SK-N-SH (cell line): ENCODE measurements around the gene ITK. TPM values are rescaled to one million over a fixed set of nuclear protein-coding genes. Genes with fewer than 3 reads are reported as not detected.

Experiments
- CTCF ChIA-PET: fragments of 300-600, 350-600 bp; formaldehyde crosslinking; extraction: SDS; loops from one replicate; lab custom pipeline; 2021; lab: Yijun Ruan, JAX
- POLR2A ChIA-PET: fragments of 350-600 bp; sonication (Branson Sonifier 250); formaldehyde crosslinking; extraction: SDS; loops from one replicate; lab custom pipeline; 2020; ENCODE audit warnings: antibody characterized with exemption, inconsistent platforms; lab: Yijun Ruan, JAX
- DNase-seq: peaks from one replicate; pipeline ENCODE4 v3.0.0; 2012
- H2AFZ ChIP-seq: fragments of 200-600 bp; sonication (generic); 2 replicates; pipeline ENCODE4 v1.8.1; 2016; ENCODE audit warnings: antibody characterized with exemption, mild to moderate bottlenecking, low read depth
- H3F3A ChIP-seq: fragments of 200-600 bp; sonication (generic); replicated peaks from 2 replicates; pipeline ENCODE3; 2016; ENCODE audit warnings: antibody characterized with exemption, mild to moderate bottlenecking; ENCODE audit not compliant: insufficient read depth
- H3K27ac ChIP-seq, 2 experiments: fragments of 200-500 bp in 1 of 2; fragments of 200-600 bp in 1 of 2; sonication (Bioruptor generic) in 1 of 2; sonication (generic), shearing (Covaris generic) in 1 of 2; 2 replicates each; pipeline versions ENCODE4 v1.5.1 to v1.6.1; 2014 to 2016; ENCODE audit warnings: low read depth in 2 of 2, inconsistent platforms in 1 of 2, low read length in 1 of 2, mild to moderate bottlenecking in 1 of 2, mixed read lengths in 1 of 2
- H3K27me3 ChIP-seq: fragments of 200-600 bp; sonication (generic), shearing (Covaris generic); 2 replicates; pipeline ENCODE4 v1.6.1; 2016; ENCODE audit warnings: mixed run types; ENCODE audit not compliant: insufficient read depth
- H3K36me3 ChIP-seq, 2 experiments: fragments of 200-500 bp in 1 of 2; fragments of 200-600 bp in 1 of 2; sonication (Bioruptor generic) in 1 of 2; sonication (generic) in 1 of 2; replicated peaks in 1 of 2; 2 replicates each; pipeline versions ENCODE3 to v1.5.1; 2014 to 2016; ENCODE audit warnings: low read length in 1 of 2, mild to moderate bottlenecking in 1 of 2; ENCODE audit not compliant: insufficient read depth in 2 of 2, control insufficient read depth in 1 of 2
- H3K4me1 ChIP-seq, 2 experiments: fragments of 200-500 bp in 1 of 2; fragments of 200-600 bp in 1 of 2; sonication (Bioruptor generic) in 1 of 2; sonication (generic), shearing (Covaris generic) in 1 of 2; 2 replicates each; pipeline versions ENCODE4 v1.5.1 to v1.6.1; 2014 to 2016; ENCODE audit warnings: low read depth in 1 of 2, low read length in 1 of 2, mixed run types in 1 of 2; ENCODE audit not compliant: insufficient read depth in 2 of 2, control insufficient read depth in 1 of 2
- H3K4me2 ChIP-seq: fragments of 200-600 bp; sonication (generic), shearing (Covaris generic); 2 replicates; pipeline ENCODE4 v1.6.1; 2017; ENCODE audit warnings: mixed run types
- H3K4me3 ChIP-seq, 2 experiments: fragments of 200-500 bp in 1 of 2; fragments of 200-600 bp in 1 of 2; sonication (Bioruptor generic) in 1 of 2; sonication (generic), shearing (Covaris generic) in 1 of 2; 2 replicates each; pipeline versions ENCODE4 v1.5.1 to v1.8.1; 2014 to 2016; ENCODE audit warnings: low read depth in 2 of 2, inconsistent platforms in 1 of 2, low read length in 1 of 2, mild to moderate bottlenecking in 1 of 2, mixed read lengths in 1 of 2, moderate library complexity in 1 of 2
- H3K79me2 ChIP-seq: fragments of 200-600 bp; sonication (generic); 2 replicates; pipeline ENCODE4 v1.8.1; 2017; ENCODE audit warnings: mild to moderate bottlenecking; ENCODE audit not compliant: insufficient read depth
- H3K9ac ChIP-seq: fragments of 200-600 bp; sonication (generic); 2 replicates; pipeline ENCODE4 v1.6.1; 2017; ENCODE audit warnings: mixed run types
- H3K9me2 ChIP-seq: fragments of 200-600 bp; sonication (generic); 2 replicates; pipeline ENCODE4 v1.6.1; 2017; ENCODE audit warnings: mixed run types
- H3K9me3 ChIP-seq: fragments of 200-600 bp; sonication (generic); 2 replicates; pipeline ENCODE4 v1.6.1; 2017; ENCODE audit warnings: mixed run types, mild to moderate bottlenecking, moderate library complexity
- H4K20me1 ChIP-seq: fragments of 200-600 bp; sonication (generic); 2 replicates; pipeline ENCODE4 v1.6.1; 2017; ENCODE audit warnings: mild to moderate bottlenecking, mixed run types; ENCODE audit not compliant: insufficient read depth
- ELF1 ChIP-seq: IDR thresholded peaks from 2 replicates; pipeline ENCODE4 v1.4.0; 2012
- EZH2phosphoT487 ChIP-seq: fragments of 200-600 bp; sonication (generic); IDR thresholded peaks from 2 replicates; pipeline ENCODE4 v1.6.1; 2017; ENCODE audit warnings: low read depth, mixed run types, mild to moderate bottlenecking, antibody characterized with exemption, moderate library complexity, borderline replicate concordance
- FOXM1 ChIP-seq: IDR thresholded peaks from 2 replicates; pipeline ENCODE4 v1.4.0; 2012; ENCODE audit warnings: low read depth, mild to moderate bottlenecking
- GABPA ChIP-seq: IDR thresholded peaks from 2 replicates; pipeline ENCODE4 v1.4.0; 2012; ENCODE audit warnings: low read depth, mild to moderate bottlenecking
- MEF2A ChIP-seq: IDR thresholded peaks from 2 replicates; pipeline ENCODE4 v1.4.0; 2012; ENCODE audit warnings: low read depth, borderline replicate concordance
- MXI1 ChIP-seq: IDR thresholded peaks from 2 replicates; pipeline ENCODE4 v1.6.1; 2012; ENCODE audit warnings: mild to moderate bottlenecking, low read depth, low read length, improper control_type of control experiment
- PBX3 ChIP-seq: IDR thresholded peaks from 2 replicates; pipeline ENCODE4; 2012
- POLR2AphosphoS5 ChIP-seq: IDR thresholded peaks from 2 replicates; pipeline ENCODE4 v1.6.1; 2012; ENCODE audit warnings: low read depth, low read length
- REST ChIP-seq: IDR thresholded peaks from 2 replicates; pipeline ENCODE4 v1.6.1; 2012; ENCODE audit warnings: mild to moderate bottlenecking, low read depth, low read length, moderate library complexity
- SIN3A ChIP-seq: IDR thresholded peaks from 2 replicates; pipeline ENCODE4 v1.6.1; 2012; ENCODE audit warnings: low read depth, mild to moderate bottlenecking, low read length, moderate library complexity, borderline replicate concordance
- SMC3 ChIP-seq: IDR thresholded peaks from 2 replicates; pipeline ENCODE4 v1.6.1; 2012; ENCODE audit warnings: low read depth, low read length, improper control_type of control experiment
- USF2 ChIP-seq: fragments of 150-350 bp; IDR thresholded peaks from 2 replicates; pipeline ENCODE4 v1.6.1; 2017; ENCODE audit warnings: antibody characterized with exemption, low read length, low read depth, borderline replicate concordance
- WGBS: methylation state at CpG from one replicate; pipeline ENCODE4 v1.1.6; 2017; ENCODE audit warnings: low lambda C conversion rate; 5-methylcytosine and 5-hydroxymethylcytosine counted together
- polyA plus RNA-seq, 3 experiments: library from polyadenylated mRNA; depleted of rRNA; stranded (reverse); fragments of >200 nt; gene quantifications; 2 replicates each; pipeline ENCODE4 v1.2.3, GENCODE V29; 2012

Gene ITK
- polyA plus RNA-seq, 1 of the 3 experiments (the other 2 are of a cell fraction), result not detected

GRCh38 chr5:157175071-157175612 lies 5.5 kb upstream of the ITK start (continued):
- TF ChIP-seq REST (no peak), POLR2AphosphoS5 (no peak)

- Histone ChIP-seq H3K36me3 (no peaks in the 10 kb centered on the region), H3F3A (no peaks in the 10 kb centered on the region), H3K27ac (no peak overlapping the region), H3K27me3 (no peaks in the 10 kb centered on the region; the same call in 1 of the 2 replicates), H3K4me2 (no peak overlapping the region), H3K4me3 (no peak overlapping the region), H4K20me1 (no peaks in the 10 kb centered on the region), H3K9me3 (no peaks in the 10 kb centered on the region), H3K9ac (no peak overlapping the region), H2AFZ (no peak overlapping the region), H3K4me1 (no peaks in the 10 kb centered on the region), H3K9me2 (no peaks in the 10 kb centered on the region), H3K79me2 (no peaks in the 10 kb centered on the region)
- no peak for DNase-seq
- 2% methylated on average over 6 of the region's 6 CpGs for WGBS
- ChIA-PET POLR2A (no interaction called here), CTCF (no interaction called here)
- no peak for TF ChIP-seq PBX3
- no peak for TF ChIP-seq FOXM1
These were observed 2.7 kb upstream of the ITK start for GRCh38 chr5:157177953-157178352.

GRCh38 chr5:157178966-157179365 lies 1.7 kb upstream of the ITK start:
- no peak overlapping the region for H3K9ac ChIP-seq
- no peaks in the 10 kb centered on the region for H3K4me1 ChIP-seq
- H3K79me2 ChIP-seq, result no peaks in the 10 kb centered on the region
- TF ChIP-seq USF2 (no peak), SMC3 (no peak), MXI1 (no peak), EZH2phosphoT487 (no peak), ELF1 (no peak), MEF2A (no peak), PBX3 (no peak), GABPA (no peak), SIN3A (no peak)
- no peak overlapping the region for H3K27ac ChIP-seq
- H3K27me3 ChIP-seq, result no peaks in the 10 kb centered on the region; the same call in 1 of the 2 replicates
- H3K4me2 ChIP-seq, result no peak overlapping the region
- CTCF ChIA-PET, result interaction anchor here (0.8 kb wide), 1 partner anchor 30 kb away, joined by 3 read pairs; no protein-coding TSS in a partner anchor
- H3K9me3 ChIP-seq, result no peaks in the 10 kb centered on the region
- H3K36me3 ChIP-seq, result no peaks in the 10 kb centered on the region
- no peaks in the 10 kb centered on the region for H3F3A ChIP-seq
- DNase-seq, result no peak
- 32% methylated on average over 3 of the region's 3 CpGs for WGBS
- POLR2A ChIA-PET, result no interaction called here
- no peaks in the 10 kb centered on the region for H4K20me1 ChIP-seq
- no peaks in the 10 kb centered on the region for H3K9me2 ChIP-seq
- H3K4me3 ChIP-seq, result no peak overlapping the region
- no peak overlapping the region for H2AFZ ChIP-seq
